OCI-M1 (cell line): ENCODE data around the gene FMO4.
"Not testable (repeated sequence)": the region's sequence is repeated elsewhere in the genome, so short reads cannot be mapped to it uniquely, and the experiment has no call there.

ENCODE experiments used
- DNase-seq: peaks from one replicate; lab custom pipeline; 2025; lab: John Stamatoyannopoulos, UW

The FMO4 gene

GRCh38 chr1:171335964-171336363, 22.0 kb downstream of the FMO4 start:
- no peak for DNase-seq

- DNase-seq: peak; percentile 14
These were observed 25.4 kb downstream of the FMO4 start for GRCh38 chr1:171339345-171339744.

GRCh38 chr1:171343727-171344472, 29.9 kb downstream of the FMO4 start:
- no peak for DNase-seq

- DNase-seq: no peak
These were observed 30.5 kb downstream of the FMO4 start for GRCh38 chr1:171344473-171344820.

GRCh38 chr1:171345536-171345935, 31.6 kb downstream of the FMO4 start:
- no peak for DNase-seq

GRCh38 chr1:171346881-171347280, 32.9 kb downstream of the FMO4 start:
- DNase-seq: no peak

GRCh38 chr1:171350594-171350993, 36.6 kb downstream of the FMO4 start:
- no peak for DNase-seq

GRCh38 chr1:171351961-171352360, 38.0 kb downstream of the FMO4 start:
- no peak for DNase-seq

GRCh38 chr1:171352554-171352953, 38.6 kb downstream of the FMO4 start:
- DNase-seq: no peak

GRCh38 chr1:171355727-171356126, 41.7 kb downstream of the FMO4 start:
- DNase-seq: no peak

- DNase-seq: no peak
These were observed 43.2 kb downstream of the FMO4 start for GRCh38 chr1:171357179-171357578.

GRCh38 chr1:171359355-171359648, 45.3 kb downstream of the FMO4 start:
- not testable (repeated sequence) for DNase-seq

- not testable (repeated sequence) for DNase-seq
These were observed 45.9 kb downstream of the FMO4 start for GRCh38 chr1:171359731-171360527.

GRCh38 chr1:171366085-171366484, 52.1 kb downstream of the FMO4 start:
- peak; percentile 90 for DNase-seq

- no peak for DNase-seq
These were observed 52.8 kb downstream of the FMO4 start for GRCh38 chr1:171366816-171367215.

GRCh38 chr1:171367436-171367835, 53.5 kb downstream of the FMO4 start:
- DNase-seq: no peak

GRCh38 chr1:171372418-171373084, 58.6 kb downstream of the FMO4 start:
- no peak for DNase-seq

- not testable (repeated sequence) for DNase-seq
These were observed 59.6 kb downstream of the FMO4 start for GRCh38 chr1:171373357-171374122.

GRCh38 chr1:171379846-171380245, 65.9 kb downstream of the FMO4 start:
- no peak for DNase-seq

GRCh38 chr1:171381866-171382210, 67.9 kb downstream of the FMO4 start:
- no peak for DNase-seq

- no peak for DNase-seq
These were observed 70.5 kb downstream of the FMO4 start for GRCh38 chr1:171384496-171384895.

- no peak for DNase-seq
These were observed 75.2 kb downstream of the FMO4 start for GRCh38 chr1:171389171-171389570.
